GM18505 (cell line): ENCODE results near the gene EXOSC2.

Experiments used
- ATAC-seq: cut with Tn5 transposase; IDR thresholded peaks from one replicate; pipeline ENCODE4 v1.9.1; 2021; ENCODE audit not compliant: unreplicated experiment
- POLR2A ChIP-seq: IDR thresholded peaks from 4 replicates; pipeline ENCODE4 v1.6.1; 2011; ENCODE audit warnings: borderline replicate concordance; ENCODE audit not compliant: insufficient read depth, insufficient read length; ENCODE audit errors: extremely low read depth

EXOSC2 gene

DNA sequence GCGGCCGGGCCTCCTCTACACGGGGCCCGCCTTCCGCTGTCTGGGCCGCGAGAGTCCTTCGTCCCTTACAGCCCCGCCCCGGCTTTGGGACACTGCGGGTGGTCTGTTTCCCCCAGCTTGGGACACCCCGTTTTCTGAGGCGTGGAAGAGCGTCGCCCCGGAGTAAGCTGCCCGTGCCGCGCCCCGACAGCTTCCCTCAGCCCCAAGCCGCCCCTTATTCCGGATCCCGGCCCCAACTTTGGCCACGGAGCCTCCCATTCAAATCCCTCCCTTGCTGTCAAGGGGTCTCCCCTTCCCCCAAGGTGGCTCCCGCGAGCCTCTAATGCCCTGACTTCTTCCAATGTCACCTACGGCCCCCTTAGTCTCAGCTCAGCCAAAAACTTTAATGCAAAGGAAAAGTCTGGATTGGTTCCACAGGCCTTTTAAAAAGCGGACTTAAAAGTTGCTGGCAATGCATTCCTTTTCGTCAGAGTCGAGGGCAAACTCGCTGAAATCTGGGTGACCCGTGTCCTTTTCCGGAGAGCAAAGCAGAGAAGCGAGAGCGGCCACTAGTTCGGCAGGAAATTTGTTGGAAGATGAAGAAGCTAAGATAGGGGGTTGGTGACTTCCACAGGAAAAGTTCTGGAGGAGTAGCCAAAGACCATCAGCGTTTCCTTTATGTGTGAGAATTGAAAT, 19.8 kb downstream of the EXOSC2 start:
- no peak for ATAC-seq
- TF ChIP-seq POLR2A, result no peak

GRCh38 chr9:130714586-130715110, 21.1 kb downstream of the EXOSC2 start:
- no peak for TF ChIP-seq POLR2A
- ATAC-seq, result no peak

DNA sequence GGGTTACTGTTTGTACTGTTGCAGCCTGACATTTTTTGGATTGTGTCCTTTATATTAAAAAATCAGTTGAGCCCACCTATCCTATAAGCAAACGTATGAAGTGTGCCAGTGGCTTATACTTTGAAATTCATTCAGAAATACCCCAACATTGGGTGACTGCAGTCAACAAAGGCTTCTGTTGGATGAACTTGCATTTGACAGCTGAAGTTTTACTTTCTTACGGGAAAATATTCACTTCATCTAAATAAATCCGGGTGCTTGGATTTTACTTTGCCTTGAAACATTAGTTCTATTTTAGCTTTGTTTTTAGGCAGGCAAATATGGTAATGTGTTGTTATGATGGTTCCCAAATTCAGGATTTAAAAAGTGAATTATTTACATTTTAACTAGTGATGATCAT, 21.7 kb downstream of the EXOSC2 start:
- no peak for ATAC-seq
- TF ChIP-seq POLR2A, result no peak

GRCh38 chr9:130718562-130718961, 25.0 kb downstream of the EXOSC2 start:
- TF ChIP-seq POLR2A, result no peak
- ATAC-seq, result no peak

DNA sequence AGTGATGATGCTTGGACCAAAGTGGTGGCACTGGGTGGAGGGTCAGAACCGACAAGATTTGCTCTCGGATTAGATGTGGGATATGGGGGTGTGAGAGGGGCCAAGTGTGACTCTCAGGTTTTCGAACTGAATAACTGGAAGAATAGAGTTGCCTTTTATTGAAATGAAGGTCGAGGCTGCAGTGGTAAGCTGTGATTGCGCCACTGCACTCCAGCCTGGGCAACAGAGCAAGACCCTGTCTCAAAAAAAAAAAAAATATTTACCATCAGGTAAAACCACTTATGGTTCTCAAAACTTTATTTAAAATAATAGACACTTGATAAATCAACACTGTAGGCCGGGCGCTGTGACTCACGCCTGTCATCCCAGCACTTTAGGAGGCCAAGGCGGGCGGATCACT, 27.2 kb downstream of the EXOSC2 start:
- TF ChIP-seq POLR2A, result no peak
- ATAC-seq, result no peak

DNA sequence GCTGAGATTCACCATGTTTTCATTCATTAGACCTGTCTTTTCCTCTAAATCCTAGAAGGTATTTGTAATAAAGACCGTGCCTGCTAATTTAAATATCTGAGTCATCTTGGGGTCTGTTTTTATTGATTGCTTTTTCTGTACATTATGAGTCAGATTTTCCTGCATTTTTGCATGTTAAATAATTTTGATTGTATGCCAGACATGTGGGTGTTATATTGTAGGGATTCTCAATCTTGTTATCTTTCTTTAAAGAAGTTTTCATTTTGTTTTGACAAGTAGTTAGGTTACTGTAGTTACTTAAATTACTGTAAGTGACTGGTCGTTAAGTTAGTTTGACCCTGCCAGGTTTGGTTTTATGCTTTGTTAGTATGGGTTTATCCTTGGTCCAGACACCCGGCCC, 35.1 kb downstream of the EXOSC2 start:
- no peak for ATAC-seq
- TF ChIP-seq POLR2A, result no peak

DNA sequence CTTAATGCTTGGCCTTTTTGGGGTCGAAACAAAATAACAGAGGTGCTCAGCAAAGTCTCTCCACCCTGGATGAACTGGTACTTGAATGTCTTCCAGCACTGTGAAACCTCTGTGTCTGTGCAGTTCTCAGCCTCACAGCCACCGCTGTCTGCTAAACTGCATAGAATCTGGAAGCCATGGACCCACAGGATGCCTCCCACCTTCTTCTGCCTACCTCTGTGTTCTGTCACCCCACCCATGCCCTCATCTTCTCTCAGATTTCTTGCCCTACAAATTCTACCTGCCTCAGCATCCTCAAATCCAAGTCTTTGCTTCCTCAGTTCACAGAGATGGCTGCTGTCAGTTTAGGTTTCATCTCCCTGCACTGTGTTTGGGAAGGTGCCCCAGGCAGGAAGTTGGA, 35.6 kb downstream of the EXOSC2 start:
- no peak for TF ChIP-seq POLR2A
- ATAC-seq, result no peak

DNA sequence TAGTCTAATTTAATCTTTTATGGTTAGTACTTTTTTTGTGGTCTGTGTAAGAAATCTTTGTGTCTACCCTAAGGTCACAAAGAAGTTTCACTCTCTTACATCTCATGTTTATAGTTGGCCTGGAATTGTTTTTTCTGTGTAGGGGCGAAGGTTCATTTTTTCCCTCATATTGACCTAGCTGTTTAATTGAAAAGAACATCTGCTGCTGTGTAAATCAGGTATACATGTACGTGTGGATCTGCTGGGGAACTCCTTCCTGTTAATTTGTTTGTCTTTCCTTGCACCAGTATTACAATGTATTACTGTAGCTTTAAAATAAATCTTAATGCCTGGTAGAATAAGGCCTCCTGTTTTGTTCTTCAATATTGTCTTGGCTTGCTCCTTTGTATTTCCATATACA, 37.8 kb downstream of the EXOSC2 start:
- ATAC-seq, result no peak
- no peak for TF ChIP-seq POLR2A

DNA sequence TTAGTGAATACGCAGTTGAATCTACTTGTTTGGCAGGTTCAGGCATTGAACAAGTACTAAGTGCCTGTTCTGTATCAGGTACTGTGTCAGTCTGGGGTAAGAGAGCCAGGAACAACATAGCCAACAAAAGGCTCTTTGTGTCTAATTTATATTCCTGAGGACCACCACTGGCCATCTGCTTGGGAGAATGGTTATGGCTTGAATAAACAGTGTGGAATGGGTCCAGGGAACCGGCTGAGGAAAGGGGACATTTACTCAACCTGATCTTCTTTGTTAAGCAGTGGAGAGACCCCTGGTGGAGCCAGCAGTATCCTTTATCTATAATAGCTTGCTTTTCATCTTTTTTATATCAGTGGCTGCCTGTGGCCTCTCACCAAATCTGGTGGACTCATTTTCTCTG, 38.6 kb downstream of the EXOSC2 start:
- no peak for ATAC-seq
- no peak for TF ChIP-seq POLR2A

DNA sequence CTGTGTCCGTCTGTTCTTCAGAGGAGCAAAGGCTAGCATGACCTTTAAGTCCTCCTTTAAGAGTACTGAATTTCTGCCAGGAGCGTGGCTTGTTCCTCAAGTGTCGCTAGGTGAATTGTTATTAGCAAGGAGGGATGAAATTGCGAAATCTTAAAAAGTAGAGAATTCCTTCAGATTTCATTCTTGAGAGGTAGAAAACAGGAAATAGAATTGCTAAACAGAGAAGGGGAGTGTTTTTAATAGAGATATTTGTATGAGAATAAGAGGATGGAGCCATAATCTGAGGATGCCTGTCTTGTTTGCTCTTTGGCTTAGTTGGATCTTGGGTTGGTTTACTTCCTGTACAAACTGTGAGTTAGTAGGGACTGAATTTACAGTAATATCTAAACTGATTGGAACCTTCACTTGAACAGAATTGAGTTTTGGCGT, 39.2 kb downstream of the EXOSC2 start:
- no peak for TF ChIP-seq POLR2A
- ATAC-seq, result no peak

- no peak for TF ChIP-seq POLR2A
Measured at GRCh38 chr9:130735566-130735965, 42.0 kb downstream of the EXOSC2 start.

DNA sequence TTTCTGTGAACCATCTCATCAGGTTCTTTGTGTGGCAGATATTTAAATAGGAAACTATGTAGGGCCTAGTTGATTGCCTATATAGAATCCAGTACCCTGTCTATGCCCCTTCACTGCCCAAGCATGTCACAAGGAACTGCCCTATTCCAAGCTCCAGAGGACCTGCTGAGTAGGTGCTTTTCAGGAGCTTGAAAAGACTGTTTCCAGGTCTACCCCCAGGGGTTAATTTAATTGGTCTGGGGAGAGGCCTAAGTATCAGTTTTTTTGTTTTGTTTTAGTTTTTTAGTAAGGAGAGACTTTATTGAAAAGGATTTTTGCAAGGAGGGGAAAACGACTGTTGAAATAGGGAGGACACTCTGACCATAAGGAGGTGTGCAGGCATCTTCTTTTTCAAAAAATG, 43.3 kb downstream of the EXOSC2 start:
- no peak for TF ChIP-seq POLR2A
- ATAC-seq, result no peak

More at GRCh38 chr9:130735566-130735965, 42.0 kb downstream of the EXOSC2 start:
- ATAC-seq, result no peak

DNA sequence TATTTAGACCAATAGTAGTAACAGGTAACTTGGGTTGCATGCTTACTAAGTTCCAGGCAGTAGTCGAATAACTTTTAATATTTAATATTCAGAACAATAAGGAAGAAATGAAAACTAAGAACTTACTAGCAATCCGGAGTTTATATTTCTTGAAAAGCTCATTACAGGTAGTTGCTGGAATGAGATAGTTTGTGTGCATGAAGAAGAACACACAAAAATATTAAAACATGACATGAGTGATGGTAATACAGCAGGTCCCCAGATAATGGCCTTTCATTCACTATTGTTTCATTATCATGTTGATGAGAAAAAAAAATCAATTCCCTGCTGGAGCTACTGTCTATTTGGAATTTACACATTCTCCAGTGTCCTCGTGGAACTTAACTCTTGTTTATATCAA, 44.7 kb downstream of the EXOSC2 start:
- TF ChIP-seq POLR2A, result no peak
- ATAC-seq, result no peak

- no peak for TF ChIP-seq POLR2A
- no peak for ATAC-seq
Measured at GRCh38 chr9:130739081-130739480, 45.5 kb downstream of the EXOSC2 start.
